GM10266 (cell line): Measurements from ENCODE around the gene PCDHGB2.
A peak's percentile ranks its signal among the peaks of the same experiment; 100 is the strongest.
"Not testable (repeated sequence)": the region's sequence is repeated elsewhere in the genome, so short reads cannot be mapped to it uniquely, and the experiment has no call there.

Source experiments
- DNase-seq: peaks from one replicate; pipeline ENCODE4 v3.0.0; 2012; ENCODE audit errors: extremely low spot score
- CTCF ChIP-seq: IDR thresholded peaks from 2 replicates; pipeline ENCODE4 v1.5.1; 2012; ENCODE audit warnings: mild to moderate bottlenecking, low read depth; ENCODE audit not compliant: control insufficient read depth, insufficient read depth; ENCODE audit errors: missing control alignments

The PCDHGB2 gene

GRCh38 chr5:141359790-141360426 lies at the start of gene PCDHGB2:
TSS of gene PCDHGB2 (plus strand) at chr5:141359994. CDS start at chr5:141360136, 142 bp downstream.
- peak; percentile 31 for TF ChIP-seq CTCF
- DNase-seq: peak; percentile 69

GRCh38 chr5:141313711-141314110 lies 46.1 kb upstream of the PCDHGB2 start:
- TF ChIP-seq CTCF: no peak

GRCh38 chr5:141316963-141317362 lies 42.8 kb upstream of the PCDHGB2 start:
- not testable (repeated sequence) for DNase-seq

More at GRCh38 chr5:141313711-141314110, 46.1 kb upstream of the PCDHGB2 start:
- no peak for DNase-seq

- no peak for TF ChIP-seq CTCF
Measured at GRCh38 chr5:141319202-141319601, 40.6 kb upstream of the PCDHGB2 start.

GRCh38 chr5:141319699-141320098 lies 40.1 kb upstream of the PCDHGB2 start:
- TF ChIP-seq CTCF: no peak
- DNase-seq: no peak

More at GRCh38 chr5:141319202-141319601, 40.6 kb upstream of the PCDHGB2 start:
- no peak for DNase-seq

- TF ChIP-seq CTCF: peak; percentile 97
- DNase-seq: peak; percentile 93
Measured at GRCh38 chr5:141320225-141321169, 39.3 kb upstream of the PCDHGB2 start, which contains the start of gene TAF7. TSS of gene TAF7 (minus strand) at chr5:141320784. CDS start at chr5:141320044, 740 bp downstream.

GRCh38 chr5:141322261-141322660 lies 37.5 kb upstream of the PCDHGB2 start:
- TF ChIP-seq CTCF: no peak
- DNase-seq: no peak
